GM19455 (cell line): Measurements from ENCODE around the gene YBX2.
A peak's percentile ranks its signal among the peaks of the same experiment; 100 is the strongest.
"Not testable (repeated sequence)": the region's sequence is repeated elsewhere in the genome, so short reads cannot be mapped to it uniquely, and the experiment has no call there.

Experiments used
- ATAC-seq: cut with Tn5 transposase; IDR thresholded peaks from one replicate; pipeline ENCODE4 v1.9.1; 2021; ENCODE audit not compliant: unreplicated experiment

Gene YBX2

DNA sequence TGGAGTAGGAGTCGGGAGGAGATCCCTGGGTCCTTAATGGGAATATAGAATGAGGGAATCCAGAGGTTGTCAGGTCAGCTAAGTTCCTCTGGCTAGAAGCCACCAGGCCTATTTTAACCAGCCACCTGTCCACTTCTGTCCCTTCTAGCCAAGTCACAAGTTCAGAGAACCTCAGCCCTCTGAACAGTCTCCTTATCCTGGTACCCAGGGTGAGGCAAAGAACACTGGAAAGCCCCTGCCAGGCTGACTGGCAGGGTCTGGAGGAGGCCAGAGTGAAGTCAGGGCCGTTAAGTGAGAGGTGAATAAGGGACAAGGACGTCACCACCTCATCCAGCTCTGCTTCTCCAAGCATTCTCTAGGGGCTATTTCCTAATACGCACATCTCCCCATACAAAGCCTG lies 45.6 kb downstream of the YBX2 start:
- no peak for ATAC-seq

DNA sequence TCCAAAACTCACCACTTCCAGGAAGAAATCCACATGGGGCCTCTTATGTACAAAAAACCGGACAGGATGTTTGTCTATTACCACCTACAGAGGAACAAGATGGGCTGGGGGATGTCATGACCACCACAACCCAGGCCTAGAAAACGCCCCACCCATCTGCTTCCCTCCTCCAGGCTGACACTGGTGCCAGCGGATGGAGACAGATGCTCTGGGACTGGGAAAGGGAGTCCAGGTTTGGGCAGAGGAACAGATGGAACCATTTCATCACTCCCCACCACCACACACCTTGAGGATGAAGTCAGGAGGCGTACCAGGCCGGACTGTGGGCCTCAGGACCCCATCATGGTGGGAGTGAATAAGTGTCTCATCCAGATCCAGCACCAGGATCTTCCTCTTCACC lies 47.7 kb downstream of the YBX2 start:
- no peak for ATAC-seq

DNA sequence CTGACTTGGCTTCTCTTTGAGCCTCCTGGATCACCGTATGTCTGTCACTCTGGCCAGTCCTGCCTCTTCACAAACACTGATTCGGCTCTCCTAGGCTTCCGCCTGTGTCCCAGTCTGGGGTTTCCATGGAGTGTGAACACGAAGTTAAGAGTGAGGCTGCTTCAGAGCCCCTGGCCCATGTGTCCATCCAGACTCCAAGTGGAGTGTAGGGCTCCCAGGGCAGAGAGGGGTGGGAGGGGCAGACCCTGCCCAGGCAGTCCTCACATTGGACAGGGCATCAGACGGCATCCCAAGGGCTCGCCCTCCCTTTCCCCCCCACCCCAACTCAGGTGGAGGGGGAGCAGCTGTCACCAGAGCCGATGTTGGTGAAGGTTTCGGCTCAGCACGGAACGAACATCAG lies 50.6 kb downstream of the YBX2 start:
- ATAC-seq: not testable (repeated sequence)

- no peak for ATAC-seq
These were observed 51.0 kb downstream of the YBX2 start for GRCh38 chr17:7243453-7243729.

DNA sequence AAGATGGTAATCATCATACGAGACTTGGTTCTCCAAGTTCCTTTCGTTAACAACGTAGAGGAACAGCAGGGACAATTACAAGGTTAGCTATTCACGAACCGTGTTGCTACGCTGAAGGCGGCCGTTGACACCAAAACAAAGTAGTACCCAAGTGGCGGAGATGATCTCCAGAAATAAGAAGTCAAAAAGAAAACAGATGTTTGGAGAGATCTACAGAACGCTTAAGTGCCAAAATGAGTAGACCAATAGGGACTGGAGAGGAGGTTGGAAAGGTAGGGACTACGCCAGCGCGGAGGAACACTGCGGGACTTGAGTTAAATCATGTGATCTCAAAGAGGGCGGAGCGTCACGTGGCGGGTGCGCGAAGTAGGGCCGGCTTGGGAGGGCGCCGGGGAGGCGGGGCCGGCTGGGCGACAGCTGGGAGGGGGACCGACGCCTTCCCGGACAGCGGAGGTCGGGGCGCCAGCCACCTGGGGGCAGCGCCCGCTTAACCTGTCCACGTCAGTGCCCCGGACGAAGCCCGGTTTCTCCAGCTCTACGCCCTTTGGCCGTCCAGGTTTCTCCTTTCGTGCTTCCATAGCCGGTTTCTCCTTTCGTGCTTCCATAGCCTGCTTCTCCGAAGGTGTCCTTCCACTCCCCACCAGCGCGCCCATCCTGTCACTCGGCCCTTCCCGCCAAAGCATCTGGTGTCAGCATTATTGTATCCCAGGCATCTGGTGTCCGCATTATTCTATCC lies 51.6 kb downstream of the YBX2 start:
- ATAC-seq: peak; percentile 41

DNA sequence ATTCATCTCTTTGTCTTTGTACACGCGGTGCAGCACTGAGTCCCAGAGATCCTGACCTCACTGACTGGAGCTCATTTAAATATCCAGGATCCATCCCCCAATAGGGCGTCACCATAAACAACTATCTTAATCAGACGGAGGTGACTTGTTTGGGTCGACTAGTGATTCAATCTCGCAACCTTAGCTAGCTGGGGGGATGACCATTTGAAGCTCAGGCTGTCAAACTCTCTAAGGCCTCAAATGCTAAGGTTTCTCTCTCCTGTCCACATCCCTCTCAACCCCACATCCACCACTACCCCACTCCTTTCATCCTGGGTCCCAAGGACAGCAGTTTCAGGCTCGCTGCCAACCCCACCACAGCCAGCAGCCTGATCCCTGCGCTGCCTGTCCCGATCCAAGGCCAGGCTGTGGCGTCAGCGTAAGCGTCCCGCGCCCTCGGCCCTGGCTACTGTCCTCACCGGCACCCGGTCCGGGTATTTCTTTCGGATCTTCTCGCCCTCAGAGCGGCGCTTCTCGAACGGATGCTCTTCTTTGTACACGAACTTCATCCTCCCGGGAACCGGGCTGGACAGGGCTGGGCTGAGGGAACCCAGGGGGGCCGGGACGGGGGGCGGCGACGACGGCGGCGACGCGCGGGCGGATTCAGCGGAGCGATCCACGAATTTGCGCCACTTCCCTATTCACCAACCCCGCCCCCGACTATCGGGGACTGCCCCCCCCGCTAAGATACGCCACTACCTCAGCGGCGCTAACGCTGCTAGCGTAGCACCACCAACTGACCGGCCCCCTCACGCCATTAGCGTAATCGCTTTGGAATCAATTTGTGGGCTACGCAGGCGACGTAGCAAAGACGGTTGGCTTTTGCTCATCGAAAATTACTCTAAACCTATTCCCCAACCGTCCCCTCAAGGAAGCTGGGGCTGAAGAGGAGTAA lies 52.4 kb downstream of the YBX2 start, which contains the start of gene GABARAP:
TSS of gene GABARAP (minus strand) at position 667 of the 934 bp plus-strand sequence. CDS start at position 548, 119 bp downstream.
- peak; percentile 28 for ATAC-seq

DNA sequence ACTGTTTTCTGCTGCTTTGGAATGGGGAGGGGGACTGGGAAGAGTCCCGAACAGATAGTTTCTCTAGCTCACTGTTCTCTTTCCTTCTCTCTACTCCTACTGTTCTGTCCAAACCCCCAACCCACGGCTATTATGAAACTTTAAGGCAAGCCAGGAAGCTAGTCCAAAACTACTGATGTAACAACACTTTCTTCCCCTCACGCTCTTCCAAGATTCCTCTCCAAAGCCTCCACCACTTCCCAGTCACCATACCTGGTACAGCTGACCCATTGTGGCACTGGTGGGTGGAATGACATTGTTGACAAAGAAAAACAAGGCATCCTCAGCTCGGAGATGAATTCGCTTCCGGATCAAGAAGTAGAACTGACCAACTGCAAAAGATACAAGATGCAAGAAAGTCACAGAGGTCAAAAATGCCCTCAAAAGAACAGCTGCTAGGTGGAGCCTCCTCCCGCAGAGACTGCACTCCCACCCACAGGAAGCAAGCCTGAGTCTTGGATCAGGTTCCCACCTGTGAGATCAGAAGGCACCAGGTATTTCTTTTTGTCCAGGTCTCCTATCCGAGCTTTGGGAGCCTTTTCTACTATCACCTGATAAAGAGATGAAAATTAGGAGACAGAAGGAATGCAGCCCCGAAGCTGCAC lies 53.2 kb downstream of the YBX2 start:
- ATAC-seq: no peak

GRCh38 chr17:7240375-7240774 lies 54.1 kb downstream of the YBX2 start:
- ATAC-seq: no peak

DNA sequence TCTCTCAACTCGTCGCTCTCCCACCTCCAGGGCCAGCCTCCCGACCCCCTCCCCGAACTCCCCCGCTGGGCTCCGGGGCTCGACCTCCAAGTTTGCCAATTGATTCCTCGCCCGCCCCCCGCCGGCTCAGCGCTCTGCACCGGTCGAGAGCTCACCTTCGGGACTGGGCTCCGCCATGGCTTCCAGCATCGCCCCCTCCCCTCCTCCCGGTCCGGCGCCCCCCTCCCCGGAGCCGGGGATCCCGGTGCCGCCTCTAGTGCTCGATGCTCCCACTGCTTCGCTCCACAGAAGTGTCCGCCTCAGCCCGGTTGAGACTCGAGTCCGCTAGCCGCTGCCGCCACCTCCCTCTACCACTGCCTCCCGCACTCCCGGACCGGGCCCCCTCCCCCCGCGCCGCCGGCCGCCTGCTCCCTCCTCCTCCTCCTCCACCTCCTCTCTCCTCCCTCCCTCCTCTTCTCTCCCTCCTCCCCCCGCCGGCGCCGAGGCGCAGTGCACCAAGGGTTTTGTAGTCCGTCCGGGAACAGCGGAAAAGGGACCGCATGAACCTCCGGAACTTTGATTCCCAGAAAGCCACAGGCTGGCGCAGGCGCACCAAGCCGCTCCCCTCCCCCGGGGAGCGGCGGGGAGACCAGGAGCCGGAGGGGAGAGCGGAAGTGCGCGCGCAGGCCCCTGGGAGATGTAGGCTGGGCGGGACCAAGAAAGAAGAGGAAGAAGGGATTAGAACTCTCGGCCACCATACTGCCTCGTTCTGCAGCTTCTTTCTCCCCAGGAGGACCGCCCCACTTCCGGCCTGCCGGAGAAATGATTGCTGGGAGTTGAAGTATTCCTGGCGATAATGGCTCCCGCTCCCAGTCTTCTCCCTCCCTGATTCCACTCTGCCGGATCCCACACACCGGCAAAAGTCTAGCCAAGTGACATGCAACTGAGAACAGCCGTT lies 55.1 kb downstream of the YBX2 start, which contains the start of gene PHF23:
TSS of gene PHF23 (minus strand) at position 367 of the 937 bp plus-strand sequence. CDS start at position 189, 178 bp downstream.
- peak; percentile 42 for ATAC-seq

GRCh38 chr17:7238420-7239090 lies 55.9 kb downstream of the YBX2 start:
- no peak for ATAC-seq
